H1 (cell line): ENCODE measurements around the gene CAPZB. TPM values are rescaled to one million over a fixed set of nuclear protein-coding genes. Genes with fewer than 3 reads are reported as not detected.

Source experiments
- CTCF ChIA-PET: fragments of 300-600 bp; sonication (Branson Sonifier 250); formaldehyde crosslinking; loops from one replicate; lab custom pipeline; 2021; ENCODE audit not compliant: partially characterized antibody; lab: Charles Lee
- POLR2A ChIA-PET: fragments of 300-600 bp; sonication (Branson Sonifier 250); formaldehyde crosslinking; loops from one replicate; lab custom pipeline; 2021; ENCODE audit warnings: inconsistent platforms; ENCODE audit not compliant: partially characterized antibody; lab: Charles Lee
- DNase-seq, 2 experiments: peaks; one replicate each; pipeline versions ENCODE4 v3.0.0 to v3.0.0-alpha.2; 2010 to 2022; ENCODE audit warnings: low spot score in 2 of 2, low read depth in 1 of 2, mixed read lengths in 1 of 2
- FAIRE-seq: peaks from 2 replicates; lab custom pipeline; 2011; peaks lifted over from hg19 to GRCh38; lab: Jason Lieb, UNC
- H2AFZ ChIP-seq: 2 replicates; pipeline ENCODE4 v1.8.1; 2012; ENCODE audit warnings: low read length, inconsistent platforms
- H2AK5ac ChIP-seq: 2 replicates; pipeline ENCODE4 v1.6.1; 2013; ENCODE audit warnings: low read depth, low read length
- H2BK120ac ChIP-seq: replicated peaks from 2 replicates; pipeline ENCODE3; 2013; ENCODE audit warnings: low read depth, low read length, inconsistent platforms
- H2BK12ac ChIP-seq: 2 replicates; pipeline ENCODE4 v1.6.1; 2013; ENCODE audit warnings: low read depth, low read length
- H2BK15ac ChIP-seq: 2 replicates; pipeline ENCODE4 v1.6.1; 2013; ENCODE audit warnings: low read length
- H2BK20ac ChIP-seq: 2 replicates; pipeline ENCODE4 v1.6.1; 2013; ENCODE audit warnings: low read length
- H2BK5ac ChIP-seq: 2 replicates; pipeline ENCODE4 v1.6.1; 2013; ENCODE audit warnings: low read depth, low read length
- H3K14ac ChIP-seq: 2 replicates; pipeline ENCODE4 v1.6.1; 2013; ENCODE audit warnings: inconsistent platforms; ENCODE audit not compliant: insufficient read length
- H3K18ac ChIP-seq: 2 replicates; pipeline ENCODE4 v1.6.1; 2013; ENCODE audit warnings: low read length; ENCODE audit errors: extremely low read depth
- H3K23ac ChIP-seq: 2 replicates; pipeline ENCODE4 v1.6.1; 2013; ENCODE audit warnings: inconsistent platforms; ENCODE audit not compliant: insufficient read length
- H3K23me2 ChIP-seq: 2 replicates; pipeline ENCODE4 v1.6.1; 2013; ENCODE audit warnings: low read depth, low read length
- H3K27ac ChIP-seq: 2 replicates; pipeline ENCODE4 v1.6.1; 2011; ENCODE audit warnings: low read depth, low read length, inconsistent platforms
- H3K27me3 ChIP-seq, 4 experiments: replicated peaks in 1 of 4; 1 replicate in 1 of 4; 2 replicates in 3 of 4; pipeline versions ENCODE4 v1.6.1 to v1.8.1; 2011 to 2013; ENCODE audit warnings: low read length in 3 of 4, mild to moderate bottlenecking in 3 of 4, inconsistent platforms in 2 of 4, mixed read lengths in 2 of 4, moderate library complexity in 1 of 4; ENCODE audit not compliant: control insufficient read depth in 3 of 4, insufficient read depth in 3 of 4; ENCODE audit errors: extremely low read depth in 1 of 4
- H3K36me3 ChIP-seq, 4 experiments: 2 replicates each; pipeline versions ENCODE4 v1.6.1 to v1.8.1; 2011 to 2013; ENCODE audit warnings: mild to moderate bottlenecking in 4 of 4, low read length in 3 of 4, moderate library complexity in 2 of 4, control low read depth in 1 of 4, inconsistent platforms in 1 of 4; ENCODE audit not compliant: insufficient read depth in 4 of 4, control insufficient read depth in 2 of 4
- H3K4ac ChIP-seq: replicated peaks from 2 replicates; pipeline ENCODE3; 2013; ENCODE audit warnings: low read length, low read depth, mixed read lengths, inconsistent platforms; ENCODE audit not compliant: insufficient read length
- H3K4me1 ChIP-seq, 4 experiments: replicated peaks in 1 of 4; 1 replicate in 1 of 4; 2 replicates in 3 of 4; pipeline versions ENCODE4 v1.6.1 to v1.8.1; 2011 to 2013; ENCODE audit warnings: low read length in 3 of 4, inconsistent platforms in 2 of 4, mixed read lengths in 1 of 4; ENCODE audit not compliant: insufficient read depth in 4 of 4, control insufficient read depth in 3 of 4
- H3K4me2 ChIP-seq, 2 experiments: 2 replicates each; pipeline versions ENCODE4 v1.6.1 to v1.8.1; 2011 to 2013; ENCODE audit warnings: low read depth in 2 of 2, low read length in 2 of 2, control low read depth in 1 of 2, inconsistent platforms in 1 of 2, mild to moderate bottlenecking in 1 of 2; ENCODE audit not compliant: insufficient read depth in 1 of 2
- H3K4me3 ChIP-seq, 4 experiments: fragments of 200-600, 300-600 bp in 1 of 4; sonication (generic), shearing (Covaris generic), sonication (Bioruptor Twin) in 1 of 4; 2 replicates each; pipeline versions ENCODE4 v1.5.1 to v1.8.1; 2011 to 2016; ENCODE audit warnings: low read length in 4 of 4, low read depth in 3 of 4, control low read depth in 2 of 4, inconsistent platforms in 2 of 4, mild to moderate bottlenecking in 2 of 4, mixed read lengths in 1 of 4, moderate library complexity in 1 of 4; ENCODE audit not compliant: insufficient read depth in 2 of 4; ENCODE audit errors: extremely low read depth in 1 of 4
- H3K56ac ChIP-seq: replicated peaks from 2 replicates; pipeline ENCODE3; 2013; ENCODE audit warnings: low read depth, mild to moderate bottlenecking, mixed read lengths, low read length, inconsistent platforms; ENCODE audit not compliant: insufficient read length
- H3K79me1 ChIP-seq: 2 replicates; pipeline ENCODE4 v1.6.1; 2013; ENCODE audit warnings: low read depth, low read length, control low read depth
- H3K79me2 ChIP-seq, 2 experiments: 2 replicates each; pipeline versions ENCODE4 v1.6.1 to v1.8.1; 2012 to 2013; ENCODE audit warnings: low read length in 2 of 2, mild to moderate bottlenecking in 2 of 2, inconsistent platforms in 1 of 2; ENCODE audit not compliant: insufficient read depth in 2 of 2, control insufficient read depth in 1 of 2
- H3K9ac ChIP-seq, 4 experiments: replicated peaks in 1 of 4; 1 replicate in 1 of 4; 2 replicates in 3 of 4; pipeline versions ENCODE4 v1.6.1 to v1.8.1; 2011 to 2013; ENCODE audit warnings: low read depth in 3 of 4, low read length in 3 of 4, control low read depth in 2 of 4, mild to moderate bottlenecking in 2 of 4, moderate library complexity in 2 of 4, inconsistent platforms in 1 of 4; ENCODE audit errors: extremely low read depth in 1 of 4
- H3K9me3 ChIP-seq, 2 experiments: 2 replicates each; pipeline versions ENCODE4 v1.6.1 to v1.8.1; 2012 to 2013; ENCODE audit warnings: mild to moderate bottlenecking in 2 of 2, moderate library complexity in 2 of 2, control low read depth in 1 of 2, inconsistent platforms in 1 of 2, low read depth in 1 of 2, low read length in 1 of 2, mixed read lengths in 1 of 2; ENCODE audit not compliant: insufficient read depth in 2 of 2
- H4K20me1 ChIP-seq, 2 experiments: replicated peaks in 1 of 2; 2 replicates each; pipeline versions ENCODE3 to v1.8.1; 2011 to 2013; ENCODE audit warnings: inconsistent platforms in 2 of 2, low read length in 2 of 2, mild to moderate bottlenecking in 1 of 2; ENCODE audit not compliant: insufficient read depth in 2 of 2, control insufficient read depth in 1 of 2
- H4K5ac ChIP-seq: 2 replicates; pipeline ENCODE4 v1.6.1; 2013; ENCODE audit warnings: low read length, low read depth, mixed read lengths, inconsistent platforms; ENCODE audit not compliant: insufficient read length
- H4K8ac ChIP-seq: 2 replicates; pipeline ENCODE4 v1.8.0; 2013; ENCODE audit warnings: mild to moderate bottlenecking, moderate library complexity, low read length, inconsistent platforms; ENCODE audit not compliant: insufficient read depth; ENCODE audit errors: extremely low read depth
- H4K91ac ChIP-seq: replicated peaks from 2 replicates; pipeline ENCODE3; 2013; ENCODE audit warnings: low read length, mixed read lengths, inconsistent platforms; ENCODE audit not compliant: insufficient read length
- CTCF ChIP-seq, 3 experiments: IDR thresholded peaks; 1 replicate in 2 of 3; 2 replicates in 1 of 3; pipeline versions ENCODE4 v1.5.1 to v1.6.1; 2011; ENCODE audit warnings: low read length in 3 of 3, mild to moderate bottlenecking in 3 of 3, inconsistent platforms in 2 of 3, low read depth in 1 of 3, moderate library complexity in 1 of 3; ENCODE audit not compliant: insufficient read depth in 1 of 3; ENCODE audit errors: control extremely low read depth in 1 of 3
- E2F6 ChIP-seq: IDR thresholded peaks from 2 replicates; pipeline ENCODE4 v1.6.1; 2012; ENCODE audit warnings: inconsistent platforms
- MAX ChIP-seq: IDR thresholded peaks from 2 replicates; pipeline ENCODE4 v1.6.1; 2012; ENCODE audit warnings: inconsistent platforms
- RAD21 ChIP-seq, 2 experiments: IDR thresholded peaks in 1 of 2; conservative IDR thresholded peaks in 1 of 2; 2 replicates each; pipeline ENCODE4 v1.6.1; 2011; ENCODE audit warnings: low read depth in 2 of 2, low read length in 2 of 2, improper control_type of control experiment in 1 of 2, inconsistent platforms in 1 of 2, mild to moderate bottlenecking in 1 of 2, moderate library complexity in 1 of 2
- SP4 ChIP-seq: IDR thresholded peaks from 2 replicates; pipeline ENCODE4 v1.6.1; 2012; ENCODE audit warnings: low read length, inconsistent platforms
- WGBS, 2 experiments: shearing (Covaris generic) in 1 of 2; methylation state at CpG; one replicate each; pipeline versions ENCODE4 v1.1.6 to v1.1.7; 2013 to 2015; ENCODE audit warnings: low lambda C conversion rate in 2 of 2, mixed read lengths in 2 of 2, inconsistent platforms in 1 of 2, low coverage in 1 of 2, missing lambda C conversion rate in 1 of 2; ENCODE audit not compliant: insufficient replicate concordance in 2 of 2, insufficient coverage in 1 of 2, insufficient read length in 1 of 2; ENCODE audit errors: extremely low coverage in 1 of 2, missing lambda C conversion rate in 1 of 2; 5-methylcytosine and 5-hydroxymethylcytosine counted together
- polyA plus RNA-seq, 7 experiments: library from polyadenylated mRNA; depleted of rRNA in 3 of 7; stranded (reverse) in 5 of 7; unstranded in 2 of 7; fragments of >200 nt in 5 of 7; fragments of 200-250 nt in 2 of 7; gene quantifications; 1 replicate in 5 of 7; 2 replicates in 1 of 7; 4 replicates in 1 of 7; pipeline versions ENCODE4 v1.2.1 to v1.2.3, GENCODE V29; 2011 to 2013; ENCODE audit warnings: missing spikeins in 2 of 7, mixed read lengths in 2 of 7
- total RNA-seq: library from RNA; stranded (reverse); fragmentation: NEBNext Ultra II Directional; extraction: Animal tissue kit (Norgen Biotek cat#: 25700); gene quantifications from 2 replicates; pipeline ENCODE4 v1.2.1, GENCODE V29; 2021

The CAPZB gene
- total and polyA plus RNA-seq, 2 of the 8 experiments (the other 6 are each of a cell fraction or from before 2014, with no cell fraction given) = 162 to 371 TPM

GRCh38 chr1:19374083-19374801, 111.1 kb downstream of the CAPZB start:
- H4K5ac ChIP-seq = no peak overlapping the region
- WGBS, 2 experiments = 84% methylated on average over 14 of the region's 14 CpGs; no CpG with 5 or more reads in 1 of the 2 experiments
- H2BK15ac ChIP-seq = no peak overlapping the region
- H3K9ac ChIP-seq = no peak overlapping the region
- H2AFZ ChIP-seq = no peak overlapping the region
- H3K4ac ChIP-seq = no peak overlapping the region
- H2BK120ac ChIP-seq = no peak overlapping the region
- H2BK12ac ChIP-seq = no peak overlapping the region
- no peaks in the 10 kb centered on the region for H3K9me3 ChIP-seq
- no peaks in the 10 kb centered on the region for H3K27me3 ChIP-seq
- H3K23me2 ChIP-seq = no peaks in the 10 kb centered on the region
- no peak overlapping the region; the same call in 1 of the 2 replicates for H4K8ac ChIP-seq
- H3K27ac ChIP-seq = no peak overlapping the region
- H3K56ac ChIP-seq = no peak overlapping the region
- H4K91ac ChIP-seq = no peak overlapping the region
- ChIA-PET POLR2A (interaction anchor here (0.8 to 1.1 kb wide), 2 partner anchors 9 to 13 kb away, joined by 3 to 4 read pairs; no protein-coding TSS in a partner anchor), CTCF (interaction anchor here (0.8 to 9.2 kb wide), 31 partner anchors 9 to 428 kb away, joined by 3 to 68 read pairs (median 4); no protein-coding TSS in a partner anchor)
- H3K14ac ChIP-seq = no peak overlapping the region
- peaks cover 5 to 32% (median 15%) of the 10 kb centered on the region in 4 experiments; a peak in 6 of 8 replicates for H3K36me3 ChIP-seq
- H2AK5ac ChIP-seq = no peak overlapping the region
- H3K79me2 ChIP-seq = no peaks in the 10 kb centered on the region; a peak in 1 of 4 replicates
- DNase-seq (peak in 1 of 2 experiments; percentile 78), FAIRE-seq (peak; percentile 24)
- TF ChIP-seq CTCF (IDR thresholded peaks at IDR 0.05; ENCODE audit: control extremely low read depth in 1 of 3, insufficient read depth in 1 of 3, low read depth in 1 of 3, low read length in 3 of 3) (peak; percentile 54 to 80 (median 79)), MAX (no peak), SP4 (no peak), RAD21 (IDR thresholded peaks at IDR 0.05 in 1 of 2, conservative IDR thresholded peaks at IDR 0.05 in 1 of 2; ENCODE audit: low read depth in 2 of 2, low read length in 2 of 2) (peak; percentile 35 to 41; a peak in 3 of 4 replicates), E2F6 (no peak)
- peaks cover 11% of the 10 kb centered on the region for H3K79me1 ChIP-seq
- no peak overlapping the region for H3K18ac ChIP-seq
- 0 out of 2 replicates have a peak overlapping the region, but pooled peaks have one; percentile 72 for H2BK20ac ChIP-seq
- peaks cover 21 to 24% of the 10 kb centered on the region in 2 experiments for H4K20me1 ChIP-seq
- H3K23ac ChIP-seq = no peak overlapping the region
- no peak overlapping the region for H3K4me2 ChIP-seq
- H3K4me3 ChIP-seq = no peak overlapping the region
- no peaks in the 10 kb centered on the region for H3K4me1 ChIP-seq
- no peak overlapping the region for H2BK5ac ChIP-seq
